HL-60 (cell line): ENCODE results near the gene MEAK7.
"Not testable (repeated sequence)": the region's sequence is repeated elsewhere in the genome, so short reads cannot be mapped to it uniquely, and the experiment has no call there.

Source experiments
- POLR2AphosphoS5 ChIP-seq: IDR thresholded peaks from 2 replicates; pipeline ENCODE4 v1.6.1; 2012; ENCODE audit warnings: low read depth
- TF ChIP-seq, protein P1 (sequence below): IDR thresholded peaks from one replicate; pipeline ENCODE4 v1.5.1; 2011; ENCODE audit warnings: low read length, control low read depth, inconsistent platforms; ENCODE audit not compliant: insufficient read depth

GRCh38 chr16:84524941-84525581, 20.6 kb upstream of the MEAK7 start:
- TF ChIP-seq, protein P1, sequence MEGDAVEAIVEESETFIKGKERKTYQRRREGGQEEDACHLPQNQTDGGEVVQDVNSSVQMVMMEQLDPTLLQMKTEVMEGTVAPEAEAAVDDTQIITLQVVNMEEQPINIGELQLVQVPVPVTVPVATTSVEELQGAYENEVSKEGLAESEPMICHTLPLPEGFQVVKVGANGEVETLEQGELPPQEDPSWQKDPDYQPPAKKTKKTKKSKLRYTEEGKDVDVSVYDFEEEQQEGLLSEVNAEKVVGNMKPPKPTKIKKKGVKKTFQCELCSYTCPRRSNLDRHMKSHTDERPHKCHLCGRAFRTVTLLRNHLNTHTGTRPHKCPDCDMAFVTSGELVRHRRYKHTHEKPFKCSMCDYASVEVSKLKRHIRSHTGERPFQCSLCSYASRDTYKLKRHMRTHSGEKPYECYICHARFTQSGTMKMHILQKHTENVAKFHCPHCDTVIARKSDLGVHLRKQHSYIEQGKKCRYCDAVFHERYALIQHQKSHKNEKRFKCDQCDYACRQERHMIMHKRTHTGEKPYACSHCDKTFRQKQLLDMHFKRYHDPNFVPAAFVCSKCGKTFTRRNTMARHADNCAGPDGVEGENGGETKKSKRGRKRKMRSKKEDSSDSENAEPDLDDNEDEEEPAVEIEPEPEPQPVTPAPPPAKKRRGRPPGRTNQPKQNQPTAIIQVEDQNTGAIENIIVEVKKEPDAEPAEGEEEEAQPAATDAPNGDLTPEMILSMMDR: not testable (repeated sequence)
- not testable (repeated sequence) for TF ChIP-seq POLR2AphosphoS5
